GM10266 (cell line): Measurements from ENCODE around the gene LHPP.

Source experiments
- DNase-seq: peaks from one replicate; pipeline ENCODE4 v3.0.0; 2012; ENCODE audit errors: extremely low spot score
- TF ChIP-seq, protein P1 (sequence below): IDR thresholded peaks from 2 replicates; pipeline ENCODE4 v1.5.1; 2012; ENCODE audit warnings: mild to moderate bottlenecking, low read depth; ENCODE audit not compliant: control insufficient read depth, insufficient read depth; ENCODE audit errors: missing control alignments

Gene LHPP

DNA sequence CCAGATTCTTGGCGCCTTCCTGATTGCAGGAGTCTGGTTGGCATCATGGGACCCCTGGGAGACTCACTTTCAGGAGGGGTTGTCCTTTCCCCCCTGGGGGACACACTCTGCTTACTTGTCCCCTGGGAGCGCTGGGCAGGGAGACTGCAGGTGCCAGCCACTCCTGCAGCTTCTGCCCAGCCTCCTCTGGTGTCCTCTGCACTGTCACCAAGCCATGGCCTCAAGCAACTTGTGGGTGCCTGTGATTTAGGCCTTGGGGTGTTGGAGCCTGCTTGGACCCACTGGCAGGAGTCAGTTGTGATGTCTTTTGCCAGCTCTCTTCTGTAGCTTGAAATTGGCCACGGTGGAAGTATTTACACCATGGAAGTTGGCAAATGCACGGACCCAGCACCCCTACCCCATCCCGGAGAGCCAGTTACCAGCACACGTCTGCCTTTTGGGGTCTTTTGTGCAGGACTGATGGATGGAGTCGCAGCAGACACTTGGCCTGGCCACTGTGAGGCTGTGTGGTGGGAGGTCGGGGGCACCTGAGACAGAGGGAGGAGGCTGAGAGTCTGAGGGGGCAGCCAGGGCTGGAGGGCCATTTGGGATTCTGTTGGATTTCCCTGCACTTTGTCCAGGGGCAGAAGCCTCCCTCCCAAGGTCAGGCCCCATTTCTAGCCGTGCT is 104.7 kb downstream of the LHPP start:
- TF ChIP-seq, protein P1, sequence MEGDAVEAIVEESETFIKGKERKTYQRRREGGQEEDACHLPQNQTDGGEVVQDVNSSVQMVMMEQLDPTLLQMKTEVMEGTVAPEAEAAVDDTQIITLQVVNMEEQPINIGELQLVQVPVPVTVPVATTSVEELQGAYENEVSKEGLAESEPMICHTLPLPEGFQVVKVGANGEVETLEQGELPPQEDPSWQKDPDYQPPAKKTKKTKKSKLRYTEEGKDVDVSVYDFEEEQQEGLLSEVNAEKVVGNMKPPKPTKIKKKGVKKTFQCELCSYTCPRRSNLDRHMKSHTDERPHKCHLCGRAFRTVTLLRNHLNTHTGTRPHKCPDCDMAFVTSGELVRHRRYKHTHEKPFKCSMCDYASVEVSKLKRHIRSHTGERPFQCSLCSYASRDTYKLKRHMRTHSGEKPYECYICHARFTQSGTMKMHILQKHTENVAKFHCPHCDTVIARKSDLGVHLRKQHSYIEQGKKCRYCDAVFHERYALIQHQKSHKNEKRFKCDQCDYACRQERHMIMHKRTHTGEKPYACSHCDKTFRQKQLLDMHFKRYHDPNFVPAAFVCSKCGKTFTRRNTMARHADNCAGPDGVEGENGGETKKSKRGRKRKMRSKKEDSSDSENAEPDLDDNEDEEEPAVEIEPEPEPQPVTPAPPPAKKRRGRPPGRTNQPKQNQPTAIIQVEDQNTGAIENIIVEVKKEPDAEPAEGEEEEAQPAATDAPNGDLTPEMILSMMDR: no peak
- DNase-seq: no peak

DNA sequence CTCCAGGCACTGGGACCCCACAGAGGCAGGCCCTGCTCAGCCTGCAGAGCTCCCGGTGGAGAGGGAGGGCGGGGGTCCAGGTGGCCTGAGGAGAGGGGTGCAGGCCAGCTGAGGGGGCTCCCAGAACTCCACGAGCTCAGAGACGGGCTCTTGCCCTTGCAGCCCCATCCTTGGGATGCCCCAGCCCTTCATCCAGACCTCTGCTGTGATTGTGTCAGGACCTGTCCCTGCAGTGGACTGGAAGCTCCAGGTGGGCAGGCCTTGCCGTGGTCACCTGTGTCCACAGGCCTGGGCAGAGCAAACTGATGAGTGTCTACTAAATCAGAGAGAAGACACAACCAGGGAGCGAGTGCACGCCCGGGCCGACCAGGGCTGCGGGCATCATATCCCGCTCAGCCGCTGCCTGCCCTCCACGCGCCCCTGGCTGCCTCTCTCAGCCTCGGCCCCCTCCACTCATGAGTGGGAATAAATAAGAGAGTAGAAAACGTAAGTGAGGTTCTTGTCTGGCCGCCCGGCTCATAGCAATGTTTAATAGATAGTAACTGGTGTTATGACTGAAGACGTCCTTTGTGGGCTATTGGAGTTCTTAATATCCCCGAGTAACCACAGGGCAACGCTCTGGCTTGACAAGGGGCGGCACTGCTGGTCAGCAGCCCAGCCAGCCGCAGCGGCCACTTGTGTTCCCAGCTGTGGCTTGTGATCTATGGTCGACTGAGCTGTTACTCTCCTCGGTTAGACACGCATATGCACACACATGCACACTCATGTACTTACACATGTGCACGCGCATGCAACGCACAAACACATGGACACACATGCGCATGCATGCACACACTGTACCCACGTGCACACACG is 105.6 kb downstream of the LHPP start:
- no peak for DNase-seq
- TF ChIP-seq, protein P1: no peak

DNA sequence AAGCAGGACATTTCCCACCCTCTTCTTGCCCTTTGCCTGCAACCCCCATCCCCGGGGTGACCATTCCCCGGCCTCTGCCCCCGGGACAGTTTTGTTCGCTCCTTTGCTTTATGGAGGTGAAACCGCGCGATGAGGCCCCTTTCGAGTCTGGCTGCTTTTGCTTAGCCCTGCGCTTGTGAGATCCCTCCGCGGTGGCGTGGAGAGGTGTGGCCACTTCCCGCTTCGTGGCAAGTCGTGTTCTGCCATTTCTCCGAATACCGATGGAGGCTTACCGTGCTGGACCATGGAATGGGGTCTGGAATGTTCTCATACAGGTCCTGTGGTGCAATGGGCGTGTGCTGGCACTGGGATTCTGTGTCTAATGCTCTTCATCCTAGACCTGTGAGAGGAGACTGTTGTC is 106.7 kb downstream of the LHPP start:
- TF ChIP-seq, protein P1: no peak
- DNase-seq: no peak

DNA sequence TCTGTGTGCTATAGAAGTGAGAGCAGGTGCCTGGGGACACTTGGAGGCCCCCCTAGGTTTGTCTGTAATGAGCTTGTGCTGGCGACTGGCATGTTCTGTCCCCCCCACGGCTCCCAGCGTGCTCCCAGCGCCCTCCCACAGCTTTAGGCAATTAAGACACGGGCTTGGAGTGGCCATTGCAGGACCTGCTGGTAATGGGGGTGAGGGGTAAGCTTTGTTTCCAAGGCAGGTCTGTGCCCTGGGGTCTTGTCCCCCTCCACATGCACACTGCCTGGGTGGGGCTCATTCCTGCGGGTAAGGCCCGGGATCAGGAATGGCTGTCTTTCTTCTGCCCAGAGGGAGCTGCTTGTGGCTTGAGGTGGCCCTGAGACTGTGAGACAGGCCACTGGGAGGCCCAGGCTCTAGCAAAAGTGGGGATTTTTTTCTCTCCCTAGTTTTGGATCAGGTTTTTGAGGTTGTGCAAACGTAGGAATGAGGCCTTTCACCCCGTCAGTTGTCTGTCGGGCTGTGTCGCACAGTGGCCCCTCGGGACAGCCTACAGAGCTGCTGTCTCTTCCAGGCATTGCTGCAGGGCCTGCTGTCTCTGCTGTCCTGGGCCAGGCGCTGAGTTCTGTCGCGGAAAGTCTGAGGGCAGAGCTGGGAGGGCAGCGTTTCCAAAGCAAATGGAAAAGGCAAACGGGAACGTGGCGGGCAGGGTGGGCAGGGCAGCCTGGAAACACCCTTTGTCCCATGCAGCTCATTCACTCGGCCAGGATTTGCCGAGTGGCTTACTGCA is 107.4 kb downstream of the LHPP start:
- TF ChIP-seq, protein P1: no peak
- DNase-seq: no peak

DNA sequence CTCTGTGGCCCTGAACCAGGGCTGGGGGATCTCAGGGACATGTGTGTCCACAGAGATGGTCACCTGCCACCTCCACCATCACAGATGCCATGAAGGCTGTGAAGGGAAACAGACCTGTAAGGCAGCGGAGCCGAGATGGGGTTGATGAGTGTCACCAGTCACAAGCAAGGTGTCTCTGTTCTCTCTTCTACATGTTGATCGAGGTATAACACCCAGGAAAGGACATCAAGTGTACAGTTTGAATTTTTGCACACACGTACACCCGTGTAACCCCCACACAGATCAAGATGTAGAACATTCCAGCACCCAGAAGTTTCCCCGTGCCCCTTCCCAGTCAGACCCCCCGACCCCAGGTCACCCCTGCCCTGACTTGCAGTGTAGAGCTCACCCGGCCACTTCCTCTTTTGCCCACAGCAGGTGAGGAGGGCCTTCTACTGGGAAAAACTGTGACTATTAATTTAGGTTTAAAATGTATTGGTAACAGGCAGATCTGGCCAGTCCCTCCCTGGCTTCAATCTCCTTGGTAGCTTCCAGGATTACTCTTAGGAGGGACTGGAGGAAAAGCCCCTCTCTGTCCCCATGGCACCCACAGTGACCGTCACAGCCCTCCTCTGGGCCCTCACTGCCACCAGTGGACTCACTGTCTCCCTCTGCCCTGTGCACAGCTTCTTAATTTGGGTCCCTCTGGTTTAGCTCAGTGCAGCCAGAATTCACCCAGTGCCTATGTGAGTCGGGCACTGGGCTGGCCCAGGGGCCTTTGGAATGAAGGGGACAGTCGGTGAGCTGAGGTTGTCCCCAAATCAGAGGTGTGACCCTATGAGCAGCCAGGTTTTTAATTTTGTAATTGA is 108.2 kb downstream of the LHPP start:
- no peak for DNase-seq
- TF ChIP-seq, protein P1: no peak

DNA sequence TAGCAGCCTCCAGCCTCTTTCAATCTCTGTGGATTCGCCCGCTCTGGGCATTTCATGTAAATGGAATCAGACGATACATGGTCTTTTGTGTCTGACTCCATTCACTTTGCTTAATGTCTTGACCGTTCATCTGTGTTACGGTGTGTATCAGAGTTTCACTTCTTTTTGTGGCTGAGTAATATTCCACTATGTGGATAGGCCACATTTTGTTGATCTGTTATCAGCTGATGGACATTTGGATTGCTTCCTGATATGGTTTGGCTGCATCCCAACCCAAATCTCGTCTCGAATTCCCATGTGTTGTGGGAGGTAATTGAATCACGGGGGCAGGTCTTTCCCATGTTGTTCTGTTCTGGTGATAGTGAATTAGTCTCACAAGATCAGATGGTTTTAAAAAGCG is 109.0 kb downstream of the LHPP start:
- no peak for DNase-seq
- TF ChIP-seq, protein P1: no peak
